ENCODE measurements around the gene CDC42SE1. TPM values are rescaled to one million over a fixed set of nuclear protein-coding genes. Genes with fewer than 3 reads are reported as not detected.

Gene CDC42SE1
- polyA plus RNA-seq, 1 donor = 58.2 TPM

- no peaks in the 10 kb centered on the region for H3K27me3 ChIP-seq (ENCODE audit: control insufficient read depth, insufficient read depth, low read length)
- peaks cover 4% of the 10 kb centered on the region for H3K4me1 ChIP-seq (ENCODE audit: control insufficient read depth, insufficient read depth, low read length)
- H3K36me3 ChIP-seq (ENCODE audit: control insufficient read depth, insufficient read depth, low read length) = peaks cover 7% of the 10 kb centered on the region
- H3K4me3 ChIP-seq (ENCODE audit: low read length) = peak within 1 kb of the TSS; percentile 77
- peak within 1 kb of the TSS; percentile 94 for H3K27ac ChIP-seq (ENCODE audit: low read length)
- DNase-seq = peak; percentile 88 to 97
- no peaks in the 10 kb centered on the region for H3K9me3 ChIP-seq (ENCODE audit: control insufficient read depth, low read depth, low read length)
- no CpG with 5 or more reads among the region's 50 CpGs for WGBS (ENCODE audit: insufficient coverage, low lambda C conversion rate)
Measured at GRCh38 chr1:151070474-151071276, 11.3 kb upstream of the CDC42SE1 start, which contains the start of gene GABPB2. Gene GABPB2, plus strand, starts transcription at chr1:151070761. Its CDS starts 17,429 bp downstream, at chr1:151088190.

- H3K27me3 ChIP-seq (ENCODE audit: control insufficient read depth, insufficient read depth, low read length) = no peaks in the 10 kb centered on the region
- H3K4me3 ChIP-seq (ENCODE audit: low read length) = no peak overlapping the region
- peaks cover 4% of the 10 kb centered on the region for H3K4me1 ChIP-seq (ENCODE audit: control insufficient read depth, insufficient read depth, low read length)
- no peaks in the 10 kb centered on the region for H3K9me3 ChIP-seq (ENCODE audit: control insufficient read depth, low read depth, low read length)
- no peak for DNase-seq
- WGBS (ENCODE audit: insufficient coverage, low lambda C conversion rate) = 76% methylated on average over 3 of the region's 5 CpGs
- no peak overlapping the region for H3K27ac ChIP-seq (ENCODE audit: low read length)
- peaks cover 3% of the 10 kb centered on the region for H3K36me3 ChIP-seq (ENCODE audit: control insufficient read depth, insufficient read depth, low read length)
Measured at GRCh38 chr1:151069103-151069486, 9.7 kb upstream of the CDC42SE1 start.

DNA sequence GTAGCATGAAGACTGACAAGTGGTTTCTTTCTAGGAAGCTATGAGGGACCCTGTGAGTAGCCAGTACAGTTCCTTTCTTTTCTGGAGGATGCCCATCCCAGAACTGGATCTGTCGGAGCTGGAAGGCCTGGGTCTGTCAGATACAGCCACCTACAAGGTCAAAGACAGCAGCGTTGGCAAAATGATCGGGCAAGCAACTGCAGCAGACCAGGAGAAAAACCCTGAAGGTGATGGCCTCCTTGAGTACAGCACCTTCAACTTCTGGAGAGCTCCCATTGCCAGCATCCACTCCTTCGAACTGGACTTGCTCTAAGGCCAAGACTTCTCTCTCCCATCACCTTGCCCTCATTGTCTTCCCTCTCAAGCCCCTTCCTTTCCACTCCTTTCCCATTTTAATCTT lies 7.8 kb upstream of the CDC42SE1 start:
- WGBS (ENCODE audit: insufficient coverage, low lambda C conversion rate) = no CpG with 5 or more reads among the region's 4 CpGs
- no peak for DNase-seq
- Histone ChIP-seq H3K9me3 (ENCODE audit: control insufficient read depth, low read depth, low read length) (no peaks in the 10 kb centered on the region), H3K27me3 (ENCODE audit: control insufficient read depth, insufficient read depth, low read length) (no peaks in the 10 kb centered on the region), H3K27ac (ENCODE audit: low read length) (no peak overlapping the region), H3K4me3 (ENCODE audit: low read length) (no peak overlapping the region), H3K4me1 (ENCODE audit: control insufficient read depth, insufficient read depth, low read length) (peaks cover 4% of the 10 kb centered on the region), H3K36me3 (ENCODE audit: control insufficient read depth, insufficient read depth, low read length) (no peaks in the 10 kb centered on the region)

GRCh38 chr1:151065089-151065645 lies 5.7 kb upstream of the CDC42SE1 start:
- no peak for DNase-seq
- H3K27ac ChIP-seq (ENCODE audit: low read length) = no peak overlapping the region
- no peaks in the 10 kb centered on the region for H3K27me3 ChIP-seq (ENCODE audit: control insufficient read depth, insufficient read depth, low read length)
- no peaks in the 10 kb centered on the region for H3K4me1 ChIP-seq (ENCODE audit: control insufficient read depth, insufficient read depth, low read length)
- no peaks in the 10 kb centered on the region for H3K9me3 ChIP-seq (ENCODE audit: control insufficient read depth, low read depth, low read length)
- H3K4me3 ChIP-seq (ENCODE audit: low read length) = no peak overlapping the region
- H3K36me3 ChIP-seq (ENCODE audit: control insufficient read depth, insufficient read depth, low read length) = no peaks in the 10 kb centered on the region

DNA sequence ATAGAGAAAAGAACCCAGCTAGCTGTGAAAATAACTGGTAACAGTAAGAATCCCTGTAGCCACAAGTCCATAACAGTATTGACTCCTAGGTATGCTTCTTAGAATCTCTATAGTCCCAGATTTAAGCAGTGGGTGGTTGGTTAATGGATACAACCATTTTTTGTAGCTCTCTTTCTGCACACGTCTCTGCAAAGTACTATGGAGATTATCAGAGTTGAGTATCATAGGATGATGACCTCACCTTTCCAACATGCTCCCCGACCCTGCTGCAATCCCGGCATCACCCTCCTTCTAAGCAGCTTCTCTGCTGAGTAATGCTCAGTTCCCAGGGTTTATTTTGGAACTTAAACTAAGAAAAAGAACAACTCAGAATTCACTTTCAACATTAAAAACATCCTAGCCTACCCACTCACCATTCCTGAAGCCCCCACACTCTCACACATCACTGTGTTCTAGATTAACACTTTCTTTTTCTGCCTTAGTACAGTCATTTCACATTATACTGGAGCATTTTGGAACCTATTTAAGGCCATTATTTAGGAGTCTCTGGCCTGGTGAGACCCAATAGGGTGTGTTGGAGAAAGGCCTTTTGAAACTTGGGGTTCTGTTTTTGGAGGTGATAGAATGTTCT lies 3.4 kb upstream of the CDC42SE1 start:
- Histone ChIP-seq H3K9me3 (ENCODE audit: control insufficient read depth, low read depth, low read length) (no peaks in the 10 kb centered on the region), H3K27ac (ENCODE audit: low read length) (no peak overlapping the region), H3K4me1 (ENCODE audit: control insufficient read depth, insufficient read depth, low read length) (peaks cover 9% of the 10 kb centered on the region), H3K27me3 (ENCODE audit: control insufficient read depth, insufficient read depth, low read length) (no peaks in the 10 kb centered on the region), H3K4me3 (ENCODE audit: low read length) (no peak overlapping the region), H3K36me3 (ENCODE audit: control insufficient read depth, insufficient read depth, low read length) (no peaks in the 10 kb centered on the region)
- DNase-seq = peak in 1 of 2 donors; percentile 25
- no CpG with 5 or more reads among the region's 3 CpGs for WGBS (ENCODE audit: insufficient coverage, low lambda C conversion rate)

- no peak for DNase-seq
- Histone ChIP-seq H3K4me1 (ENCODE audit: control insufficient read depth, insufficient read depth, low read length) (peaks cover 12% of the 10 kb centered on the region), H3K27ac (ENCODE audit: low read length) (no peak overlapping the region), H3K36me3 (ENCODE audit: control insufficient read depth, insufficient read depth, low read length) (no peaks in the 10 kb centered on the region), H3K27me3 (ENCODE audit: control insufficient read depth, insufficient read depth, low read length) (no peaks in the 10 kb centered on the region), H3K4me3 (ENCODE audit: low read length) (no peak overlapping the region), H3K9me3 (ENCODE audit: control insufficient read depth, low read depth, low read length) (no peaks in the 10 kb centered on the region)
- no CpG with 5 or more reads among the region's 2 CpGs for WGBS (ENCODE audit: insufficient coverage, low lambda C conversion rate)
Measured at GRCh38 chr1:151061704-151062103, 2.3 kb upstream of the CDC42SE1 start.

DNA sequence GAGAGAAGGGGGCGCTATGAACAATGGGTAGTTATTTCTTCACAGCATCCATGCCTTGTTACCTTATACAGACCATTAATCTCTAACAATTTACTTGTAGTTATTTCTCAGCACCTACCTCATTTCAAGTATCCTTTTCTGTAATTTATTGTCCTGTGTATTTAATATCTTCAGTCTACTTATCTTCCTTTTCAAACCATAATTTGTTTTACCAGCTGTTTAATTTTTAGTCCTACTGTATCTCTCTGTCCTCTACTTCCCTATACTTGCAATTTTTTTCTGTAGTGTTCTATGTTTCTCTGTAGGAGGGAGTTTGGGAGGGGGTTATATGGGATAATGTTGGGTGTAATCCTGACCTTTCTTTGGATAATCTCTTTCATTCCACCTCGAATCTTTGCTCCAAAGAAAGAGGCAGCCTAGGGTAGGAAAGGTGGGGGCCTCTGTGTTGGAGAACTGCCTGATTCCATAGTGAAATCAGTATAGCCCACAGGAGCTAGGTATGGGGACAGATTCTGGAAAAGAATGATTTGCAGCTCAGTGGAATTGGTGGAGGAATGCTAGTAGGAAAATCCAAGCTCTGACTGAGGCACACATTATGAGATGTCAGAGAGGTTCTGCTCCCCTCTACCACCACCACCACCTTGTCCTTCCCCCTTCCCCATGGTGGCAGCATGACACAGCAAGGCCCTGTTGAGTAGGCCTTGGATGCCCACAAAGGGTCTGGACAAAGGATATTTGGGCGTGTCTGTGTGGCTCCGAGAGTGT lies 1.4 kb upstream of the CDC42SE1 start:
- H3K27me3 ChIP-seq (ENCODE audit: control insufficient read depth, insufficient read depth, low read length) = no peaks in the 10 kb centered on the region
- no CpG with 5 or more reads among the region's 4 CpGs for WGBS (ENCODE audit: insufficient coverage, low lambda C conversion rate)
- H3K27ac ChIP-seq (ENCODE audit: low read length) = peak overlapping the region; percentile 82
- H3K9me3 ChIP-seq (ENCODE audit: control insufficient read depth, low read depth, low read length) = no peaks in the 10 kb centered on the region
- H3K4me3 ChIP-seq (ENCODE audit: low read length) = peak overlapping the region; percentile 94
- peaks cover 2% of the 10 kb centered on the region for H3K36me3 ChIP-seq (ENCODE audit: control insufficient read depth, insufficient read depth, low read length)
- peaks cover 17% of the 10 kb centered on the region for H3K4me1 ChIP-seq (ENCODE audit: control insufficient read depth, insufficient read depth, low read length)
- no peak for DNase-seq

DNA sequence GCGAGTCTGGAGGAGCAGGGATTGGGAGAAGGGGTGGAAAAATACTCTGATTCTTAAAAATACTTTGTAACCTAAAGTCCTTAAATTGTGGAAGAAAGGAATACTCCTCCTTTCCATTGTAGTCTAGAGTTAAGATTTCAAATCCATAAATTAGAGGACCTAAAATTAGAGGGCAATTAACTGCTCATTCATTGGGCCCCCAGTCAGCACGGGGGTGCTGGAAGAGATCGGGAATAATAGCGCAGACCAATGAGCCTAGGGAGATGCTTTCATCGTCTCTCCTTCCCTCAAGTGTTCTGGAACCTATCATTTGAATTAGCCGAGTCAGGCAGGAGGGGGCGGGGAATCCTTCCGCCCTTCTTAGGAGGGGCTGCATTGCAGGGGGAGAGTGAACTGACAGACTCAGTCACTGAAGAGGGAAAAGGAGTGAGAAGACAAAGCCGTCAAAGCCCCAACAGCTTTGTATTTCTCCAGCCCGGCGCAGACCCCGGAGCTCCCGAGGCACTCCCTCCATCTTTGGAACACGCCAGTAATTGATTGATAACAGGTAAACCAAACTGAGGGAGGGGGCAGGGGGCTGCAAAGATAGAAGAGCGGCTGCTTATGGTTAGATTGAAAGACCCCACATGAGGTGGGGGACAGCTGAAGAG lies 710 bp upstream of the CDC42SE1 start, which contains the start of gene MLLT11:
TSS of gene MLLT11 (plus strand) at position 391 of the 650 bp plus-strand sequence. CDS start 6,828 bp downstream, outside the sequence.
- Histone ChIP-seq H3K4me3 (ENCODE audit: low read length) (peak within 1 kb of the TSS; percentile 94), H3K27me3 (ENCODE audit: control insufficient read depth, insufficient read depth, low read length) (no peaks in the 10 kb centered on the region), H3K4me1 (ENCODE audit: control insufficient read depth, insufficient read depth, low read length) (peaks cover 24% of the 10 kb centered on the region), H3K9me3 (ENCODE audit: control insufficient read depth, low read depth, low read length) (no peaks in the 10 kb centered on the region), H3K36me3 (ENCODE audit: control insufficient read depth, insufficient read depth, low read length) (peaks cover 9% of the 10 kb centered on the region), H3K27ac (ENCODE audit: low read length) (peak within 1 kb of the TSS; percentile 82)
- peak; percentile 56 to 71 for DNase-seq
- WGBS (ENCODE audit: insufficient coverage, low lambda C conversion rate) = no CpG with 5 or more reads among the region's 15 CpGs

- Histone ChIP-seq H3K4me1 (ENCODE audit: control insufficient read depth, insufficient read depth, low read length) (peaks cover 26% of the 10 kb centered on the region), H3K27me3 (ENCODE audit: control insufficient read depth, insufficient read depth, low read length) (no peaks in the 10 kb centered on the region), H3K36me3 (ENCODE audit: control insufficient read depth, insufficient read depth, low read length) (peaks cover 23% of the 10 kb centered on the region), H3K27ac (ENCODE audit: low read length) (peak overlapping the region; percentile 82), H3K9me3 (ENCODE audit: control insufficient read depth, low read depth, low read length) (no peaks in the 10 kb centered on the region), H3K4me3 (ENCODE audit: low read length) (peak overlapping the region; percentile 94)
- WGBS (ENCODE audit: insufficient coverage, low lambda C conversion rate) = no CpG with 5 or more reads among the region's 10 CpGs
- peak in 1 of 2 donors; percentile 70 for DNase-seq
Measured at GRCh38 chr1:151058692-151059091, 730 bp downstream of the CDC42SE1 start.
